ENCODE results near the gene HOATZ. TPM values are rescaled to one million over a fixed set of nuclear protein-coding genes. Genes with fewer than 3 reads are reported as not detected.

Gene HOATZ
- total RNA-seq, 4 donors from 2014 or later, result not detected

- 44 to 45% methylated on average over 2 of the region's 2 CpGs for WGBS, 2 donors
- intact Hi-C loops (cut with DNase I; ENCODE audit: low total_unique reads), result no loop called here
- H3K4me3 ChIP-seq (ENCODE audit: low read depth, poor library complexity, severe bottlenecking), result no peak overlapping the region
- no peak for TF ChIP-seq CTCF (IDR thresholded peaks at IDR 0.05)
- no peak for TF ChIP-seq POLR2A (IDR thresholded peaks at IDR 0.05)
- no peak for DNase-seq (ENCODE audit: low spot score in 2 of 2)
Observed at GRCh38 chr11:111521135-111521534, 6.6 kb downstream of the HOATZ start.

- 89 to 92% methylated on average over 5 of the region's 5 CpGs for WGBS, 2 donors
- no peak for DNase-seq (ENCODE audit: low spot score in 2 of 2)
- intact Hi-C loops (cut with DNase I; ENCODE audit: low total_unique reads), result no loop called here
- H3K4me3 ChIP-seq (ENCODE audit: low read depth, poor library complexity, severe bottlenecking), result no peak overlapping the region
- TF ChIP-seq POLR2A (IDR thresholded peaks at IDR 0.05), result no peak
- TF ChIP-seq CTCF (IDR thresholded peaks at IDR 0.05), result no peak
Observed at GRCh38 chr11:111522426-111522825, 7.8 kb downstream of the HOATZ start.

- no peak for DNase-seq (ENCODE audit: low spot score in 2 of 2)
- intact Hi-C loops (cut with DNase I; ENCODE audit: low total_unique reads), result no loop called here
- no peak overlapping the region for H3K4me3 ChIP-seq (ENCODE audit: low read depth, poor library complexity, severe bottlenecking)
- no peak for TF ChIP-seq POLR2A (IDR thresholded peaks at IDR 0.05)
- TF ChIP-seq CTCF (IDR thresholded peaks at IDR 0.05), result no peak
- 93 to 97% methylated on average over 2 of the region's 2 CpGs for WGBS, 2 donors
Observed at GRCh38 chr11:111523343-111523742, 8.8 kb downstream of the HOATZ start.

GRCh38 chr11:111524056-111524455 is 9.5 kb downstream of the HOATZ start:
- 53 to 58% methylated on average over 1 of the region's 1 CpG for WGBS, 2 donors

GRCh38 chr11:111525456-111525855 is 10.9 kb downstream of the HOATZ start:
- TF ChIP-seq CTCF (IDR thresholded peaks at IDR 0.05) (no peak), POLR2A (IDR thresholded peaks at IDR 0.05) (no peak)
- intact Hi-C loops (cut with DNase I; ENCODE audit: low total_unique reads), result no loop called here
- DNase-seq (ENCODE audit: low spot score in 2 of 2), result no peak
- no peak overlapping the region for H3K4me3 ChIP-seq (ENCODE audit: low read depth, poor library complexity, severe bottlenecking)
- WGBS, 2 donors, result 90 to 94% methylated on average over 1 of the region's 1 CpG

More at GRCh38 chr11:111524056-111524455, 9.5 kb downstream of the HOATZ start:
- no peak overlapping the region for H3K4me3 ChIP-seq (ENCODE audit: low read depth, poor library complexity, severe bottlenecking)
- TF ChIP-seq POLR2A (IDR thresholded peaks at IDR 0.05), result no peak
- no peak for TF ChIP-seq CTCF (IDR thresholded peaks at IDR 0.05)
- intact Hi-C loops (cut with DNase I; ENCODE audit: low total_unique reads), result no loop called here
- DNase-seq (ENCODE audit: low spot score in 2 of 2), result no peak

GRCh38 chr11:111526501-111526900 is 11.9 kb downstream of the HOATZ start:
- 89 to 94% methylated on average over 1 of the region's 1 CpG for whole genome bisulfite sequencing, 2 donors
- H3K4me3 ChIP-seq (ENCODE audit: low read depth, poor library complexity, severe bottlenecking), result no peak overlapping the region
- intact Hi-C loops (cut with DNase I; ENCODE audit: low total_unique reads), result no loop called here
- no peak for DNase-seq (ENCODE audit: low spot score in 2 of 2)
- no peak for TF ChIP-seq CTCF (IDR thresholded peaks at IDR 0.05)
- TF ChIP-seq POLR2A (IDR thresholded peaks at IDR 0.05), result no peak

Data from lower leg skin (tissue), 4 donors.